Measurements from ENCODE around the gene FAM81A.
"Not testable (repeated sequence)": the region's sequence is repeated elsewhere in the genome, so short reads cannot be mapped to it uniquely, and the experiment has no call there.

Gene FAM81A

GRCh38 chr15:59473226-59473625 is 35.2 kb downstream of the FAM81A start:
- H3K4me1 ChIP-seq (ENCODE audit: insufficient read depth, poor library complexity, severe bottlenecking): no peaks in the 10 kb centered on the region
- no peaks in the 10 kb centered on the region for H3K9me3 ChIP-seq (ENCODE audit: severe bottlenecking)
- ATAC-seq (ENCODE audit: low read depth) (no peak), DNase-seq (ENCODE audit: low spot score) (no peak)
- no peak overlapping the region for H3K4me3 ChIP-seq (ENCODE audit: severe bottlenecking)
- H3K36me3 ChIP-seq (ENCODE audit: low read depth): no peaks in the 10 kb centered on the region
- no peak overlapping the region for H3K27ac ChIP-seq (ENCODE audit: poor library complexity, severe bottlenecking)
- no peaks in the 10 kb centered on the region for H3K27me3 ChIP-seq (ENCODE audit: insufficient read depth, poor library complexity, severe bottlenecking)
- no peak for TF ChIP-seq CTCF (IDR thresholded peaks at IDR 0.05; ENCODE audit: poor library complexity, severe bottlenecking)

- H3K9me3 ChIP-seq (ENCODE audit: severe bottlenecking); H3K36me3 ChIP-seq (ENCODE audit: low read depth); H3K4me3 ChIP-seq (ENCODE audit: severe bottlenecking); H3K4me1 ChIP-seq (ENCODE audit: insufficient read depth, poor library complexity, severe bottlenecking); H3K27ac ChIP-seq (ENCODE audit: poor library complexity, severe bottlenecking); DNase-seq (ENCODE audit: low spot score); H3K27me3 ChIP-seq (ENCODE audit: insufficient read depth, poor library complexity, severe bottlenecking); ATAC-seq (ENCODE audit: low read depth): not testable (repeated sequence)
Measured at GRCh38 chr15:59475161-59475560, 37.2 kb downstream of the FAM81A start.

GRCh38 chr15:59484399-59484798 is 46.4 kb downstream of the FAM81A start:
- H3K9me3 ChIP-seq (ENCODE audit: severe bottlenecking): no peaks in the 10 kb centered on the region
- H3K4me3 ChIP-seq (ENCODE audit: severe bottlenecking): no peak overlapping the region
- DNase-seq (ENCODE audit: low spot score) (no peak), ATAC-seq (ENCODE audit: low read depth) (no peak)
- no peaks in the 10 kb centered on the region for H3K36me3 ChIP-seq (ENCODE audit: low read depth)
- no peaks in the 10 kb centered on the region for H3K27me3 ChIP-seq (ENCODE audit: insufficient read depth, poor library complexity, severe bottlenecking)
- no peak for TF ChIP-seq CTCF (IDR thresholded peaks at IDR 0.05; ENCODE audit: poor library complexity, severe bottlenecking)
- peaks cover 7% of the 10 kb centered on the region for H3K4me1 ChIP-seq (ENCODE audit: insufficient read depth, poor library complexity, severe bottlenecking)
- no peak overlapping the region for H3K27ac ChIP-seq (ENCODE audit: poor library complexity, severe bottlenecking)

- no peak for DNase-seq (ENCODE audit: low spot score)
- Histone ChIP-seq H3K36me3 (ENCODE audit: low read depth) (no peaks in the 10 kb centered on the region), H3K4me1 (ENCODE audit: insufficient read depth, poor library complexity, severe bottlenecking) (peaks cover 7% of the 10 kb centered on the region), H3K4me3 (ENCODE audit: severe bottlenecking) (no peak overlapping the region), H3K27me3 (ENCODE audit: insufficient read depth, poor library complexity, severe bottlenecking) (no peaks in the 10 kb centered on the region), H3K9me3 (ENCODE audit: severe bottlenecking) (no peaks in the 10 kb centered on the region), H3K27ac (ENCODE audit: poor library complexity, severe bottlenecking) (no peak overlapping the region)
- TF ChIP-seq CTCF (IDR thresholded peaks at IDR 0.05; ENCODE audit: poor library complexity, severe bottlenecking): no peak
- ATAC-seq (ENCODE audit: low read depth): no peak
Measured at GRCh38 chr15:59485036-59485435, 47.0 kb downstream of the FAM81A start.

GRCh38 chr15:59489485-59489884 is 51.5 kb downstream of the FAM81A start:
- not testable (repeated sequence) for H3K4me3 ChIP-seq (ENCODE audit: severe bottlenecking); H3K36me3 ChIP-seq (ENCODE audit: low read depth); H3K9me3 ChIP-seq (ENCODE audit: severe bottlenecking); H3K27ac ChIP-seq (ENCODE audit: poor library complexity, severe bottlenecking); ATAC-seq (ENCODE audit: low read depth); DNase-seq (ENCODE audit: low spot score); H3K4me1 ChIP-seq (ENCODE audit: insufficient read depth, poor library complexity, severe bottlenecking); H3K27me3 ChIP-seq (ENCODE audit: insufficient read depth, poor library complexity, severe bottlenecking)

GRCh38 chr15:59491062-59491461 is 53.1 kb downstream of the FAM81A start:
- Histone ChIP-seq H3K27me3 (ENCODE audit: insufficient read depth, poor library complexity, severe bottlenecking) (no peaks in the 10 kb centered on the region), H3K27ac (ENCODE audit: poor library complexity, severe bottlenecking) (no peak overlapping the region), H3K4me1 (ENCODE audit: insufficient read depth, poor library complexity, severe bottlenecking) (no peaks in the 10 kb centered on the region), H3K36me3 (ENCODE audit: low read depth) (no peaks in the 10 kb centered on the region), H3K4me3 (ENCODE audit: severe bottlenecking) (no peak overlapping the region), H3K9me3 (ENCODE audit: severe bottlenecking) (no peaks in the 10 kb centered on the region)
- no peak for TF ChIP-seq CTCF (IDR thresholded peaks at IDR 0.05; ENCODE audit: poor library complexity, severe bottlenecking)
- no peak for DNase-seq (ENCODE audit: low spot score)
- ATAC-seq (ENCODE audit: low read depth): no peak
